OCI-LY1 (cell line): ENCODE results near the gene CLDN3.

ENCODE experiments used
- CTCF ChIP-seq: fragments of 200-600 bp; sonication (generic), shearing (Covaris generic); IDR thresholded peaks from 2 replicates; pipeline ENCODE4 v1.5.1; 2017; ENCODE audit warnings: mild to moderate bottlenecking, antibody characterized with exemption, low read length, moderate library complexity, mixed read lengths
- EZH2 ChIP-seq: fragments of 200-600 bp; sonication (generic), shearing (Covaris generic); IDR thresholded peaks from 2 replicates; pipeline ENCODE4 v1.8.0; 2017; ENCODE audit warnings: borderline replicate concordance, mixed run types, mild to moderate bottlenecking, antibody characterized with exemption, low read length, moderate library complexity, mixed read lengths

- TF ChIP-seq CTCF (no peak), EZH2 (no peak)
Observed at GRCh38 chr7:73741600-73741999, 28.5 kb downstream of the CLDN3 start.
